ENCODE measurements around the gene PEX3. TPM values are rescaled to one million over a fixed set of nuclear protein-coding genes. Genes with fewer than 3 reads are reported as not detected.

Gene PEX3
- total RNA-seq, 4 donors from 2014 or later = 4.1 to 16.6 (median 12.7) TPM

GRCh38 chr6:143426026-143426425 is 24.6 kb upstream of the PEX3 start:
- TF ChIP-seq POLR2A (IDR thresholded peaks at IDR 0.05) (no peak), CTCF (IDR thresholded peaks at IDR 0.05) (no peak)
- Histone ChIP-seq H3K27me3 (no peaks in the 10 kb centered on the region), H3K36me3 (no peaks in the 10 kb centered on the region), H3K27ac (no peak overlapping the region), H3K9me3 (no peaks in the 10 kb centered on the region), H3K4me1 (no peaks in the 10 kb centered on the region), H3K4me3 (no peak overlapping the region)
- no peak for DNase-seq

GRCh38 chr6:143427109-143427817 is 23.3 kb upstream of the PEX3 start:
- Histone ChIP-seq H3K36me3 (peaks cover 0 to 3% (median 0%) of the 10 kb centered on the region in 3 donors), H3K27ac (no peak overlapping the region), H3K9me3 (no peaks in the 10 kb centered on the region), H3K4me3 (no peak overlapping the region), H3K27me3 (no peaks in the 10 kb centered on the region), H3K4me1 (no peaks in the 10 kb centered on the region)
- DNase-seq = peak; percentile 60 to 81 (median 77)
- TF ChIP-seq POLR2A (IDR thresholded peaks at IDR 0.05) (no peak), CTCF (IDR thresholded peaks at IDR 0.05) (peak; percentile 57 to 91 (median 82))

- peaks cover 0 to 13% (median 0%) of the 10 kb centered on the region in 3 donors for H3K36me3 ChIP-seq
- no peaks in the 10 kb centered on the region for H3K27me3 ChIP-seq
- TF ChIP-seq POLR2A (IDR thresholded peaks at IDR 0.05) (no peak), CTCF (IDR thresholded peaks at IDR 0.05) (no peak)
- no peak overlapping the region for H3K4me3 ChIP-seq
- H3K9me3 ChIP-seq = no peaks in the 10 kb centered on the region
- H3K4me1 ChIP-seq = no peaks in the 10 kb centered on the region
- no peak for DNase-seq
- no peak overlapping the region for H3K27ac ChIP-seq
Measured at GRCh38 chr6:143429970-143430369, 20.6 kb upstream of the PEX3 start.

GRCh38 chr6:143431226-143431625 is 19.4 kb upstream of the PEX3 start:
- no peaks in the 10 kb centered on the region for H3K27me3 ChIP-seq
- H3K36me3 ChIP-seq = peaks cover 0 to 13% (median 0%) of the 10 kb centered on the region in 3 donors
- H3K4me1 ChIP-seq = no peaks in the 10 kb centered on the region
- no peak overlapping the region for H3K4me3 ChIP-seq
- no peak overlapping the region for H3K27ac ChIP-seq
- H3K9me3 ChIP-seq = no peaks in the 10 kb centered on the region
- TF ChIP-seq CTCF (IDR thresholded peaks at IDR 0.05) = no peak
- TF ChIP-seq POLR2A (IDR thresholded peaks at IDR 0.05) = no peak
- no peak for DNase-seq

- no peak for DNase-seq
- TF ChIP-seq POLR2A (IDR thresholded peaks at IDR 0.05) (no peak), CTCF (IDR thresholded peaks at IDR 0.05) (no peak)
- H3K9me3 ChIP-seq = no peaks in the 10 kb centered on the region
- no peak overlapping the region for H3K27ac ChIP-seq
- no peaks in the 10 kb centered on the region for H3K27me3 ChIP-seq
- no peaks in the 10 kb centered on the region for H3K4me1 ChIP-seq
- peaks cover 0 to 13% (median 0%) of the 10 kb centered on the region in 3 donors for H3K36me3 ChIP-seq
- no peak overlapping the region for H3K4me3 ChIP-seq
Measured at GRCh38 chr6:143432588-143432987, 18.0 kb upstream of the PEX3 start.
